ENCODE results near the gene NPC1.

GRCh38 chr18:23504720-23505119 is 81.6 kb downstream of the NPC1 start:
- TF ChIP-seq POLR2AphosphoS5 (IDR thresholded peaks at IDR 0.05; ENCODE audit: low read depth, low read length) (no peak), EZH2 (IDR thresholded peaks at IDR 0.05; ENCODE audit: low read depth, low read length, severe bottlenecking) (no peak)

All from H1 (cell line).